Loucy (cell line): Measurements from ENCODE around the gene VPS8.

Source experiments
- H2AFZ ChIP-seq: fragments of 200-600 bp; sonication (generic); 2 replicates; pipeline ENCODE4 v1.6.0; 2016; ENCODE audit warnings: antibody characterized with exemption, mild to moderate bottlenecking, low read length, moderate library complexity
- H3F3A ChIP-seq: fragments of 200-600 bp; 2 replicates; pipeline ENCODE4 v1.6.0; 2016; ENCODE audit warnings: antibody characterized with exemption, low read depth, mild to moderate bottlenecking
- H3K27me3 ChIP-seq: fragments of 200-600 bp; sonication (generic); 2 replicates; pipeline ENCODE4 v1.6.1; 2014; ENCODE audit warnings: low read length, mild to moderate bottlenecking; ENCODE audit not compliant: insufficient read depth, poor library complexity, severe bottlenecking
- H3K36me3 ChIP-seq: fragments of 200-600 bp; sonication (generic); 2 replicates; pipeline ENCODE4 v1.6.1; 2016; ENCODE audit warnings: low read length; ENCODE audit not compliant: insufficient read depth
- H3K4me1 ChIP-seq: fragments of 200-600 bp; sonication (generic); 2 replicates; pipeline ENCODE4 v1.5.1; 2014; ENCODE audit warnings: low read length, mild to moderate bottlenecking; ENCODE audit not compliant: insufficient read depth, poor library complexity, severe bottlenecking
- H3K4me2 ChIP-seq: fragments of 200-600 bp; sonication (generic); 2 replicates; pipeline ENCODE4 v1.6.0; 2014; ENCODE audit warnings: antibody characterized with exemption, low read length, low read depth, mild to moderate bottlenecking; ENCODE audit not compliant: poor library complexity, severe bottlenecking
- H3K4me3 ChIP-seq: fragments of 200-600 bp; sonication (generic); 2 replicates; pipeline ENCODE4 v1.5.1; 2014; ENCODE audit warnings: low read length, mild to moderate bottlenecking, mixed read lengths; ENCODE audit not compliant: poor library complexity, severe bottlenecking
- H3K79me2 ChIP-seq: fragments of 200-600 bp; sonication (generic); 2 replicates; pipeline ENCODE4 v1.6.1; 2014; ENCODE audit warnings: low read length; ENCODE audit not compliant: insufficient read depth
- H3K9ac ChIP-seq: fragments of 200-600 bp; sonication (generic); 2 replicates; pipeline ENCODE4 v1.6.0; 2014; ENCODE audit warnings: mild to moderate bottlenecking, low read depth, low read length, moderate library complexity; ENCODE audit not compliant: poor library complexity, severe bottlenecking
- H3K9me2 ChIP-seq: fragments of 200-600 bp; sonication (generic); replicated peaks from 2 replicates; pipeline ENCODE4 v1.6.1; 2016; ENCODE audit warnings: low read depth, low read length, mixed read lengths
- H3K9me3 ChIP-seq: fragments of 200-600 bp; sonication (generic); 2 replicates; pipeline ENCODE4 v1.6.1; 2014; ENCODE audit warnings: mild to moderate bottlenecking, antibody characterized with exemption, low read length, low read depth; ENCODE audit not compliant: insufficient read depth
- H4K20me1 ChIP-seq: fragments of 200-600 bp; sonication (generic); 2 replicates; pipeline ENCODE4 v1.6.0; 2014; ENCODE audit warnings: antibody characterized with exemption, low read length, mild to moderate bottlenecking; ENCODE audit not compliant: insufficient read depth, poor library complexity, severe bottlenecking
- EZH2phosphoT487 ChIP-seq: fragments of 200-600 bp; IDR thresholded peaks from 2 replicates; pipeline ENCODE4 v1.6.1; 2018; ENCODE audit warnings: antibody characterized with exemption, mild to moderate bottlenecking, moderate library complexity, borderline replicate concordance
- TF ChIP-seq, protein P1 (sequence below): fragments of 200-600 bp; sonication (generic); conservative IDR thresholded peaks from 2 replicates; pipeline ENCODE4 v1.5.1; 2014; ENCODE audit warnings: mild to moderate bottlenecking, antibody characterized with exemption, low read length

Gene VPS8

GRCh38 chr3:185052631-185053030, 240.7 kb downstream of the VPS8 start:
- Histone ChIP-seq H2AFZ (no peak overlapping the region), H3K36me3 (peaks cover 47% of the 10 kb centered on the region), H3K4me3 (no peak overlapping the region), H3F3A (no peaks in the 10 kb centered on the region), H3K4me1 (no peaks in the 10 kb centered on the region), H3K79me2 (no peaks in the 10 kb centered on the region), H3K9me3 (no peaks in the 10 kb centered on the region; the same call in 1 of the 2 replicates), H4K20me1 (no peaks in the 10 kb centered on the region), H3K9ac (no peak overlapping the region), H3K27me3 (no peaks in the 10 kb centered on the region), H3K4me2 (no peak overlapping the region), H3K9me2 (no peaks in the 10 kb centered on the region)
- TF ChIP-seq, protein P1, sequence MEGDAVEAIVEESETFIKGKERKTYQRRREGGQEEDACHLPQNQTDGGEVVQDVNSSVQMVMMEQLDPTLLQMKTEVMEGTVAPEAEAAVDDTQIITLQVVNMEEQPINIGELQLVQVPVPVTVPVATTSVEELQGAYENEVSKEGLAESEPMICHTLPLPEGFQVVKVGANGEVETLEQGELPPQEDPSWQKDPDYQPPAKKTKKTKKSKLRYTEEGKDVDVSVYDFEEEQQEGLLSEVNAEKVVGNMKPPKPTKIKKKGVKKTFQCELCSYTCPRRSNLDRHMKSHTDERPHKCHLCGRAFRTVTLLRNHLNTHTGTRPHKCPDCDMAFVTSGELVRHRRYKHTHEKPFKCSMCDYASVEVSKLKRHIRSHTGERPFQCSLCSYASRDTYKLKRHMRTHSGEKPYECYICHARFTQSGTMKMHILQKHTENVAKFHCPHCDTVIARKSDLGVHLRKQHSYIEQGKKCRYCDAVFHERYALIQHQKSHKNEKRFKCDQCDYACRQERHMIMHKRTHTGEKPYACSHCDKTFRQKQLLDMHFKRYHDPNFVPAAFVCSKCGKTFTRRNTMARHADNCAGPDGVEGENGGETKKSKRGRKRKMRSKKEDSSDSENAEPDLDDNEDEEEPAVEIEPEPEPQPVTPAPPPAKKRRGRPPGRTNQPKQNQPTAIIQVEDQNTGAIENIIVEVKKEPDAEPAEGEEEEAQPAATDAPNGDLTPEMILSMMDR, result no peak
- TF ChIP-seq EZH2phosphoT487, result no peak

DNA sequence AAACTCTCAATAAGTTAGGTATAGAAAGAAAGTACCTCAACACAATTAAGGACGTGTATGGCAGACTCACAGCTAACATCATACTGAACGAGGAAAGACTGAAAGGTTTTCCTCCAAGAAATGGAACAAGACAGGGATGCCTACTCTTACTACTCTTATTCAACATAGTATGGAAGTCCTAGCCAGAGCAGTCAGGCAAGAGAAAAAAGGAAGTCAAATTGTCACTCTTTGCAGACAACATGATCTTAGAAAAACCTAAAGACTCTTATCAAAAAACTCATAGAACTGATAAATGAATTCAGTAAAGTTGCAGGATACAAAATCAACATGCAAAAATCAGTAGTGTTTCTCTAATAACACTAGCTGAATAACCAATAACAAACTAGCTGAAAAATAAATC, 244.9 kb downstream of the VPS8 start:
- no peak overlapping the region for H3K9ac ChIP-seq

GRCh38 chr3:185057829-185058228, 245.9 kb downstream of the VPS8 start:
- peaks cover 10% of the 10 kb centered on the region; the same call in 1 of the 2 replicates for H3K9me3 ChIP-seq
- no peak overlapping the region for H3K4me2 ChIP-seq
- H3K4me1 ChIP-seq, result no peaks in the 10 kb centered on the region
- peaks cover 15% of the 10 kb centered on the region; the same call in 1 of the 2 replicates for H3K36me3 ChIP-seq
- H3K9ac ChIP-seq, result no peak overlapping the region
- no peaks in the 10 kb centered on the region for H3K9me2 ChIP-seq
- H4K20me1 ChIP-seq, result no peaks in the 10 kb centered on the region
- no peaks in the 10 kb centered on the region for H3F3A ChIP-seq
- TF ChIP-seq, protein P1, result no peak
- TF ChIP-seq EZH2phosphoT487, result no peak
- no peak overlapping the region for H2AFZ ChIP-seq
- no peaks in the 10 kb centered on the region for H3K27me3 ChIP-seq
- H3K4me3 ChIP-seq, result no peak overlapping the region
- H3K79me2 ChIP-seq, result no peaks in the 10 kb centered on the region

More for the DNA sequence above, 244.9 kb downstream of the VPS8 start:
- Histone ChIP-seq H3K9me3 (peaks cover 10% of the 10 kb centered on the region; the same call in 1 of the 2 replicates), H3K79me2 (no peaks in the 10 kb centered on the region), H3K36me3 (peaks cover 24% of the 10 kb centered on the region), H3K4me3 (no peak overlapping the region), H4K20me1 (no peaks in the 10 kb centered on the region), H3K4me2 (no peak overlapping the region), H3F3A (no peaks in the 10 kb centered on the region), H3K9me2 (no peaks in the 10 kb centered on the region), H3K4me1 (no peaks in the 10 kb centered on the region), H2AFZ (no peak overlapping the region), H3K27me3 (no peaks in the 10 kb centered on the region)
- TF ChIP-seq EZH2phosphoT487, result no peak
- TF ChIP-seq, protein P1, result no peak
